ENCODE data around the gene SFT2D2.
"Not testable (repeated sequence)": the region's sequence is repeated elsewhere in the genome, so short reads cannot be mapped to it uniquely, and the experiment has no call there.

SFT2D2 gene

DNA sequence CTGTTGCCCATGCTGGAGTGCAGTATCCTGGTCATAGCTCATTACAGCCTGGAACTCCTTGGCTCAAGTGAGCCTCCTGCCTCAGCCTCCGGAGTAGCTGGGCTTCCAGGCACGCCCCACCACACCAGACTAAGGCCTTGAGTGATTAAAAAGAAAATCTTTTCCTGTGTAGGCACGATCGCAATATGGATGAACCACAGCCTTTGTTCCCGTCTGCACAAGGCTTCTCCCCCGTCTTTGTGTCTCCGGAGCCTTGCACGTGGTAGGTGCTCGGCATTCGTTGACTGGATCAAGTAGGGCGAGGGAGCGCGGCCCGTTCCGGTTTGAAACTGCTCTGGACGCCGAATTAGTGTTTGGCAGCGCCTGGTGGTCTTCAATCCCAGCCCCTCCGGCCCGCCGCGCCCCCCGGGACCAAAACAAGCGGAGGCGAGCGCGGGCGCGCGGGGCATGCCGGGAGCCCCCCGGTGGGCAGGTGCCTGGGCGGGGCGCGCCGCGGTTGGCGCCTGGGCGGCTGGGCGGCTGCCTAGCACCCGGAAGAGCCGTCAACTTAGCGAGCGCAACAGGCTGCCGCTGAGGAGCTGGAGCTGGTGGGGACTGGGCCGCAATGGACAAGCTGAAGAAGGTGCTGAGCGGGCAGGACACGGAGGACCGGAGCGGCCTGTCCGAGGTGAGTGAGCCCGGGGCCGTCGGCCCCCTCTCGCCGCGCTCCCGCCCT is at the start of gene SFT2D2:
TSS of gene SFT2D2 (plus strand) at position 529 of the 715 bp plus-strand sequence. CDS start at position 605, 76 bp downstream.
- peak; percentile 72 for DNase-seq

- no peak for DNase-seq
These were observed 47.6 kb upstream of the SFT2D2 start for GRCh38 chr1:168178227-168178637.

- peak; percentile 93 for DNase-seq
These were observed 47.0 kb upstream of the SFT2D2 start, which contains the start of gene TIPRL for GRCh38 chr1:168178638-168179437. Gene TIPRL, plus strand, starts transcription at chr1:168178962. Its CDS starts 116 bp downstream, at chr1:168179078.

DNA sequence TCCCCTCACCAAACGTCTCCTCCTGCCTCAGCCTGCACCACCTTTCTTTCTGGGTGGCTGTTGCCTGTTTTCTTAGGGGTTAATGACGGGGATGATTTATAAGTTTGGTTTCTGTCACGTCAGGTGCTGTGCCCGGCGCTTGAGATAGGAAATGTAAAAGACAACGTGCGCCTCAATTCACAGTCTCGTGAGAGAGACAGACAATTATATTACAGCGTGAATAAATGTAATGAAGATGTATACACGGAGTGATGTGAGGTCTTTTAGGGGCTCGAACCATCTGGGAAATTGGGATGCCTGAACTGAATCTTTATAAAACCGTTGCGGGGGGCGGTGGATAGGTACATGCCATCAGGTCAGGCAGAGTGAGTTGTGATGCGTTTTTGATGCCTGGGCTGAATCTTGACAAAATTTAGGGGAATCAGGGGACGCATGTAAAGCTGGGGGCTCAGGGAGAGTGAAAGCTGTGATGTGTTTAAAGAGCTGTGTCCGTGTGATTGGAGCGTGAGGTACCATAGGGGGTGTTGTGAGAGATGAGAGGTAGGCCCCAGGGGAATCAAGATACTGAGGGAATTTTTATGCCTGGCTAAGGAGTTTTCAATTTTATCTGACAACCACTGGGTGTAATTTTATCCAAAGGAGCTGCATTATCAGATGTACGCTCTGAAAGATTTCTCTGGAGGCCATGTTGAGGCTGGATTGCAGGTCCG is 46.2 kb upstream of the SFT2D2 start:
- DNase-seq: no peak

- DNase-seq: no peak
These were observed 45.7 kb upstream of the SFT2D2 start for GRCh38 chr1:168180148-168180524.

- not testable (repeated sequence) for DNase-seq
These were observed 44.6 kb upstream of the SFT2D2 start for GRCh38 chr1:168181063-168181720.

DNA sequence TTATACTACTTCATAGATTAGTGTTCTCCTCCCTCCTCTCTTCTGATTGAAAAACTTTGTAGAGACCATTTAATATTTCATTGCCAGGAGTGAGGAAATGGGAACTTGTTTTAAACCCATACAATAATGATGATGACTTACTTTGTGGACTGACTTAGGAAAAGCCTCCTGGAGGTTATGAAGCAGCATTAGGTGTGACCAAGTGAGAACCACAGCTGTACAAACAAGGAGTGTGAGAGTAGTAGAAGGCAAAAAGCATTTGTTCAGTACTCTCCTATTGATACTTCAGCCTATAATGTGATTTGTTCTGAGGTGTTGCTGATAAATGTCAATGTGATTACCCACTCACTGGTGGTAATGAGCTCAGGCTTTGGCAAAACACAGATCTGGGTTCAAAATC is 38.6 kb upstream of the SFT2D2 start:
- no peak for DNase-seq

DNA sequence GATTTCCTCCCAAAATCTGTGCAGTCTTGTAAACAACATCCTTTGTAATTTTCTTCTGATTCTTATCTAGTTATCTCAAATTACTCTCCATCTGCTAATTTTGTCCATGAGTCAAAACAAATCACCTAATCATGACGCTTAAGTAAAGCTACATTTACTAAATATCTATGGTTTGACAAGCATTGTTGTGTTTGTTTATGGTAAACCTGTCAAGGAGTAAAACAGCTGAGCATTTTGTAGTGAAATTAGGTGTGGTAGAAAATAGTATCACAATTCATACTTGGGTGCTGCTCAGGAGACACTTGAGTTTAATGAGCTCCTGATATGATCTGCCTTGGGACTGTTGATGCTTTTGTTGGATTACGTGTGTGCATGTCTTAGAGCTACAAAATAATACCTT is 35.4 kb upstream of the SFT2D2 start:
- no peak for DNase-seq

GRCh38 chr1:168195199-168196135 is 30.3 kb upstream of the SFT2D2 start:
- no peak for DNase-seq

- no peak for DNase-seq
These were observed 26.7 kb upstream of the SFT2D2 start for GRCh38 chr1:168199056-168199455.

GRCh38 chr1:168202941-168203654 is 22.7 kb upstream of the SFT2D2 start:
- no peak for DNase-seq

DNA sequence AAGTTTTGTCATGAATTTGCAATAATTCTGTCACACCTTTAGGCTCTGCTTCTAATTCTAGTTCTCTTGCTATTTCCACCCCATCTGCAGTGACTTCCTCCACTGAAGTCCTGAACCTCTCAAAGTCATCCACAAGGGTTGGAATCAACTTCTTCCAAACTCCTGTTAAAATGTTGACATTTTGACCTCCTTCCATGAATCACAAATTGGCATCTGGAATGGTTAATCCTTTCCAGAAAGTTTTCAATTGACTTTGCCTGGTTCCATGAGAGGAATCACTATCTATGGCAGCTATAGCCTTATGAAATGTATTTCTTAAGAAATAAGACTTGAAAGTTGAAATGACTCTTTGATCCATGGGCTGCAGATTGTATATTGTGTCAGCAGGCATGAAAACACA is 19.7 kb upstream of the SFT2D2 start:
- DNase-seq: no peak

GRCh38 chr1:168207673-168208072 is 18.1 kb upstream of the SFT2D2 start:
- DNase-seq: not testable (repeated sequence)

DNA sequence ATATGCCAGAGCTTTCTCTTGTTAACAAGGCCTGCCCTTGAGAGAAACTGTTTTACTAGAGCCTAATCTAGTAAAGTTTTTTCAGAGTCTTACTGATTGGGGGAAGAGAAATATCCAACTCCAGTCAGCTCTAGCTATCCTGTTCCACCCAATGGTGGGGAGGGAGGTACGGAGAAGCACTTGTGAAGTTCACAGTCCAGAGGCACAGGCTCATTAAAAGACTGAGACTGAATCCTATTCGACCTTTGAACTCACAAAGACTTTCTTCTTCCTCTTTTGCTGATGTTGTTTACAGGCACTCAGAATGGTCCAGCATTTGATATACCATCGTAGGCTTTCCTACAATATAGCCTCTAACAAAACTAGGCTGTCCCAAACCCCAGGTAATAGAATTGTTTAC is 15.5 kb upstream of the SFT2D2 start:
- no peak for DNase-seq

GRCh38 chr1:168213349-168213748 is 12.5 kb upstream of the SFT2D2 start:
- DNase-seq: no peak

GRCh38 chr1:168216171-168216570 is 9.6 kb upstream of the SFT2D2 start:
- DNase-seq: no peak

GRCh38 chr1:168217664-168218063 is 8.1 kb upstream of the SFT2D2 start:
- DNase-seq: no peak

GRCh38 chr1:168218658-168219057 is 7.1 kb upstream of the SFT2D2 start:
- no peak for DNase-seq

DNA sequence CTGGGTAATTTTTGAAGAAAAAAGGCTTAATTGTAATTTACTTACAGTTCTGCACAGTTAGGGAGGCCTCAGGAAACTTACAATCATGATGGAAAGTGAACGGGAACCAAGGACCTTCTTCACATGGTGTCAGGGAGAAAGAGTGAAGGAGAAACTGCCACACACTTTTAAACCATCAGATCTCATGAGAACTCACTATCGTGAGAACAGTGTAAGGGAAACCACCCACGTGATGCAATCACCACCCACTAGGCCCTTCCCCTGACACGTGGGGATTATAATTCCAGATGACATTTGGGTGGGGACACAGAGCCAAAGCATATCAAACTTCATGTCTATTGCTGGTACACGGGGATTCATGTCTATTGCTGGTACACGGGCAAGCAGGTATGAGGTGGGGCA is 5.3 kb upstream of the SFT2D2 start:
- DNase-seq: no peak

DNA sequence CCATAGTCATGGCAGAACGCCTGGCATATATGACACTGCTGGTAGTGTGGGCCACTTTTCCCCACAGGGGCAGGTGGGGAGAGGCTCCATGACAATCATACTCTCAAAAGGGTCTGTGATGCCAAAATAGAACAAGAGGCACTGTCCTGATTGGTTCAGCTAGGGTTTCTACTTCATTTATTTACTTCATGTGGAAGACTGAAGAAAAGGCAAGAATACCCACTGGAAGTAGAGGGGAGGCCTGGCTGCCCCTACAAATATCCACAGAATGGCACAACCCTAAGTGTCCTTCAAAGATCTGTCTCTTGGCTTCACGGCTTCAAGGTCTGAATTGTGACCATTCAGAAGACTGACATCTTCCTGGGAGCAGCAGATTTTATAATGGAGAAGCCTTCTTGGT is 4.5 kb upstream of the SFT2D2 start:
- no peak for DNase-seq

DNA sequence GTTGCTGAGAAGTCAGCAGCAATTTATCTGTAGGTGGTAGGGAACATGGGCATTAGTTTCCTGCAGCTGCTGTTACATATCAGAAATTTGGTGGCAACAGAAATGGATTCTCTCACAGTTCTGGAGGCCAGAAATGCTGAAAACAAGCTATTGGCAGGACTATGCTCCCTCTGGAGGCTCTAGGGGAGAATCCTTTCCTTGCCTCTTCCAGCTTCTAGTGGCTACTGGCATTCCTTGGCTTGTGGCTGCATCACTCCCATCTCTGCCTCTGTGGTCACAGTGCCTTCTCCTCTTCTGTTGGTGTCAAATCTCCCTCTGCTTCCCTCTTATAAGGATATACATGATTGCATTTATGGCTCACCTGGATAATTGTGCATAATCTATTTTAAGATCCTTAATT is 2.5 kb upstream of the SFT2D2 start:
- no peak for DNase-seq

Data from CD4-positive, alpha-beta T cell treated with Interleukin-15 for 1 hour (primary cell).